AG09309 (cell line): ENCODE results near the gene UBE2G1.

Experiments used
- DNase-seq: peaks from one replicate; pipeline ENCODE4 v3.0.0-alpha.2; 2010; ENCODE audit warnings: low read depth
- H3K4me3 ChIP-seq: 2 replicates; pipeline ENCODE4 v1.5.1; 2011; ENCODE audit warnings: mild to moderate bottlenecking, low read depth, low read length, moderate library complexity; ENCODE audit not compliant: control insufficient read depth
- CTCF ChIP-seq: IDR thresholded peaks from 2 replicates; pipeline ENCODE4 v1.5.1; 2011; ENCODE audit warnings: mild to moderate bottlenecking, low read depth, low read length, inconsistent platforms; ENCODE audit not compliant: insufficient read depth, control insufficient read depth; ENCODE audit errors: missing control alignments

UBE2G1 gene

GRCh38 chr17:4276514-4276913 lies 90.0 kb downstream of the UBE2G1 start:
- no peak overlapping the region for H3K4me3 ChIP-seq
- DNase-seq, result peak; percentile 1
- no peak for TF ChIP-seq CTCF

GRCh38 chr17:4272972-4273368 lies 93.5 kb downstream of the UBE2G1 start:
- no peak for DNase-seq
- no peak overlapping the region for H3K4me3 ChIP-seq
- TF ChIP-seq CTCF, result no peak

- TF ChIP-seq CTCF, result no peak
- H3K4me3 ChIP-seq, result no peak overlapping the region
- no peak for DNase-seq
These were observed 94.1 kb downstream of the UBE2G1 start for GRCh38 chr17:4272213-4272971.

- no peak for TF ChIP-seq CTCF
- H3K4me3 ChIP-seq, result no peak overlapping the region
- DNase-seq, result no peak
These were observed 95.7 kb downstream of the UBE2G1 start for GRCh38 chr17:4270736-4271135.

GRCh38 chr17:4269915-4270314 lies 96.6 kb downstream of the UBE2G1 start:
- no peak overlapping the region for H3K4me3 ChIP-seq
- TF ChIP-seq CTCF, result no peak
- no peak for DNase-seq

- no peak for TF ChIP-seq CTCF
- DNase-seq, result no peak
- no peak overlapping the region for H3K4me3 ChIP-seq
These were observed 99.1 kb downstream of the UBE2G1 start for GRCh38 chr17:4267402-4267801.
